GM12801 (cell line): ENCODE data around the gene AQP2.

ENCODE experiments used
- CTCF ChIP-seq: IDR thresholded peaks from one replicate; pipeline ENCODE4 v1.5.1; 2011; ENCODE audit warnings: control low read depth; ENCODE audit not compliant: insufficient read length; ENCODE audit errors: extremely low read depth

AQP2 gene

GRCh38 chr12:50006280-50006679, 55.7 kb downstream of the AQP2 start:
- no peak for TF ChIP-seq CTCF

- no peak for TF ChIP-seq CTCF
These were observed 56.4 kb downstream of the AQP2 start for GRCh38 chr12:50006754-50007442.
